ENCODE results near the gene TMEM184C.
A peak's percentile ranks its signal among the peaks of the same experiment; 100 is the strongest.

Gene TMEM184C

GRCh38 chr4:147628415-147628814 is 11.2 kb downstream of the TMEM184C start:
- no peak for TF ChIP-seq CTCF (IDR thresholded peaks at IDR 0.05; ENCODE audit: low read depth, low read length)
- no peak for DNase-seq (ENCODE audit: low read depth, low spot score)
- no peak overlapping the region for H3K4me3 ChIP-seq (ENCODE audit: low read depth, low read length)
- in situ Hi-C loops (cut with HindIII; ENCODE audit: low sequenced_read_pairs): no loop called here

- in situ Hi-C loops (cut with HindIII; ENCODE audit: low sequenced_read_pairs): no loop called here
- no peak for TF ChIP-seq CTCF (IDR thresholded peaks at IDR 0.05; ENCODE audit: low read depth, low read length)
- H3K4me3 ChIP-seq (ENCODE audit: low read depth, low read length): no peak overlapping the region
- no peak for DNase-seq (ENCODE audit: low read depth, low spot score)
Measured at GRCh38 chr4:147629783-147630730, 12.9 kb downstream of the TMEM184C start.

GRCh38 chr4:147633113-147633512 is 15.9 kb downstream of the TMEM184C start:
- no peak overlapping the region for H3K4me3 ChIP-seq (ENCODE audit: low read depth, low read length)
- in situ Hi-C loops (cut with HindIII; ENCODE audit: low sequenced_read_pairs): no loop called here
- no peak for TF ChIP-seq CTCF (IDR thresholded peaks at IDR 0.05; ENCODE audit: low read depth, low read length)
- peak; percentile 24 for DNase-seq (ENCODE audit: low read depth, low spot score)

- no peak for DNase-seq (ENCODE audit: low read depth, low spot score)
- in situ Hi-C loops (cut with HindIII; ENCODE audit: low sequenced_read_pairs): no loop called here
- H3K4me3 ChIP-seq (ENCODE audit: low read depth, low read length): no peak overlapping the region
- TF ChIP-seq CTCF (IDR thresholded peaks at IDR 0.05; ENCODE audit: low read depth, low read length): no peak
Measured at GRCh38 chr4:147633643-147634042, 16.4 kb downstream of the TMEM184C start.

- no peak overlapping the region for H3K4me3 ChIP-seq (ENCODE audit: low read depth, low read length)
- TF ChIP-seq CTCF (IDR thresholded peaks at IDR 0.05; ENCODE audit: low read depth, low read length): no peak
- in situ Hi-C loops (cut with HindIII; ENCODE audit: low sequenced_read_pairs): no loop called here
- no peak for DNase-seq (ENCODE audit: low read depth, low spot score)
Measured at GRCh38 chr4:147635348-147635747, 18.2 kb downstream of the TMEM184C start.

- H3K4me3 ChIP-seq (ENCODE audit: low read depth, low read length): no peak overlapping the region
- in situ Hi-C loops (cut with HindIII; ENCODE audit: low sequenced_read_pairs): no loop called here
- TF ChIP-seq CTCF (IDR thresholded peaks at IDR 0.05; ENCODE audit: low read depth, low read length): no peak
- peak; percentile 5 for DNase-seq (ENCODE audit: low read depth, low spot score)
Measured at GRCh38 chr4:147638365-147638764, 21.2 kb downstream of the TMEM184C start.
